Loucy (cell line): ENCODE measurements around the gene MEGF8.
A peak's percentile ranks its signal among the peaks of the same experiment; 100 is the strongest.

Experiments
- H2AFZ ChIP-seq: fragments of 200-600 bp; sonication (generic); 2 replicates; pipeline ENCODE4 v1.6.0; 2016; ENCODE audit warnings: antibody characterized with exemption, mild to moderate bottlenecking, low read length, moderate library complexity
- H3F3A ChIP-seq: fragments of 200-600 bp; 2 replicates; pipeline ENCODE4 v1.6.0; 2016; ENCODE audit warnings: antibody characterized with exemption, low read depth, mild to moderate bottlenecking
- H3K27me3 ChIP-seq: fragments of 200-600 bp; sonication (generic); 2 replicates; pipeline ENCODE4 v1.6.1; 2014; ENCODE audit warnings: low read length, mild to moderate bottlenecking; ENCODE audit not compliant: insufficient read depth, poor library complexity, severe bottlenecking
- H3K36me3 ChIP-seq: fragments of 200-600 bp; sonication (generic); 2 replicates; pipeline ENCODE4 v1.6.1; 2016; ENCODE audit warnings: low read length; ENCODE audit not compliant: insufficient read depth
- H3K4me1 ChIP-seq: fragments of 200-600 bp; sonication (generic); 2 replicates; pipeline ENCODE4 v1.5.1; 2014; ENCODE audit warnings: low read length, mild to moderate bottlenecking; ENCODE audit not compliant: insufficient read depth, poor library complexity, severe bottlenecking
- H3K4me2 ChIP-seq: fragments of 200-600 bp; sonication (generic); 2 replicates; pipeline ENCODE4 v1.6.0; 2014; ENCODE audit warnings: antibody characterized with exemption, low read length, low read depth, mild to moderate bottlenecking; ENCODE audit not compliant: poor library complexity, severe bottlenecking
- H3K4me3 ChIP-seq: fragments of 200-600 bp; sonication (generic); 2 replicates; pipeline ENCODE4 v1.5.1; 2014; ENCODE audit warnings: low read length, mild to moderate bottlenecking, mixed read lengths; ENCODE audit not compliant: poor library complexity, severe bottlenecking
- H3K79me2 ChIP-seq: fragments of 200-600 bp; sonication (generic); 2 replicates; pipeline ENCODE4 v1.6.1; 2014; ENCODE audit warnings: low read length; ENCODE audit not compliant: insufficient read depth
- H3K9ac ChIP-seq: fragments of 200-600 bp; sonication (generic); 2 replicates; pipeline ENCODE4 v1.6.0; 2014; ENCODE audit warnings: mild to moderate bottlenecking, low read depth, low read length, moderate library complexity; ENCODE audit not compliant: poor library complexity, severe bottlenecking
- H3K9me2 ChIP-seq: fragments of 200-600 bp; sonication (generic); replicated peaks from 2 replicates; pipeline ENCODE4 v1.6.1; 2016; ENCODE audit warnings: low read depth, low read length, mixed read lengths
- H3K9me3 ChIP-seq: fragments of 200-600 bp; sonication (generic); 2 replicates; pipeline ENCODE4 v1.6.1; 2014; ENCODE audit warnings: mild to moderate bottlenecking, antibody characterized with exemption, low read length, low read depth; ENCODE audit not compliant: insufficient read depth
- H4K20me1 ChIP-seq: fragments of 200-600 bp; sonication (generic); 2 replicates; pipeline ENCODE4 v1.6.0; 2014; ENCODE audit warnings: antibody characterized with exemption, low read length, mild to moderate bottlenecking; ENCODE audit not compliant: insufficient read depth, poor library complexity, severe bottlenecking
- CTCF ChIP-seq: fragments of 200-600 bp; sonication (generic); conservative IDR thresholded peaks from 2 replicates; pipeline ENCODE4 v1.5.1; 2014; ENCODE audit warnings: mild to moderate bottlenecking, antibody characterized with exemption, low read length
- EZH2phosphoT487 ChIP-seq: fragments of 200-600 bp; IDR thresholded peaks from 2 replicates; pipeline ENCODE4 v1.6.1; 2018; ENCODE audit warnings: antibody characterized with exemption, mild to moderate bottlenecking, moderate library complexity, borderline replicate concordance

Gene MEGF8

GRCh38 chr19:42283188-42284065 is 42.0 kb upstream of the MEGF8 start:
- TF ChIP-seq CTCF (no peak), EZH2phosphoT487 (no peak)
- H3K27me3 ChIP-seq, result no peaks in the 10 kb centered on the region
- peaks cover 16% of the 10 kb centered on the region; the same call in 1 of the 2 replicates for H3K36me3 ChIP-seq
- no peaks in the 10 kb centered on the region for H3K9me3 ChIP-seq
- peak overlapping the region; percentile 76 for H3K9ac ChIP-seq
- H4K20me1 ChIP-seq, result peaks cover 22% of the 10 kb centered on the region
- H3K4me2 ChIP-seq, result peak overlapping the region; percentile 87
- peak overlapping the region; percentile 75 for H3K4me3 ChIP-seq
- H3F3A ChIP-seq, result peaks cover 5% of the 10 kb centered on the region; the same call in 1 of the 2 replicates
- H3K4me1 ChIP-seq, result peaks cover 52% of the 10 kb centered on the region
- H3K79me2 ChIP-seq, result peaks cover 35% of the 10 kb centered on the region
- no peaks in the 10 kb centered on the region for H3K9me2 ChIP-seq
- H2AFZ ChIP-seq, result no peak overlapping the region

- no peak overlapping the region for H3K9ac ChIP-seq
- H3F3A ChIP-seq, result peaks cover 5% of the 10 kb centered on the region; the same call in 1 of the 2 replicates
- no peaks in the 10 kb centered on the region for H3K9me3 ChIP-seq
- peaks cover 23% of the 10 kb centered on the region for H4K20me1 ChIP-seq
- H3K9me2 ChIP-seq, result no peaks in the 10 kb centered on the region
- peaks cover 45% of the 10 kb centered on the region for H3K4me1 ChIP-seq
- H3K4me3 ChIP-seq, result peak overlapping the region; percentile 67
- H3K27me3 ChIP-seq, result no peaks in the 10 kb centered on the region
- H3K79me2 ChIP-seq, result peaks cover 29% of the 10 kb centered on the region
- no peak overlapping the region for H2AFZ ChIP-seq
- TF ChIP-seq CTCF (no peak), EZH2phosphoT487 (no peak)
- H3K36me3 ChIP-seq, result peaks cover 22% of the 10 kb centered on the region; the same call in 1 of the 2 replicates
- H3K4me2 ChIP-seq, result no peak overlapping the region
These were observed 41.4 kb upstream of the MEGF8 start for GRCh38 chr19:42284066-42284501.

GRCh38 chr19:42284591-42285341 is 40.7 kb upstream of the MEGF8 start:
- peak overlapping the region; percentile 76 for H3K9ac ChIP-seq
- H3K27me3 ChIP-seq, result no peaks in the 10 kb centered on the region
- no peak for TF ChIP-seq CTCF
- no peak for TF ChIP-seq EZH2phosphoT487
- peaks cover 23% of the 10 kb centered on the region for H4K20me1 ChIP-seq
- H2AFZ ChIP-seq, result no peak overlapping the region
- H3K79me2 ChIP-seq, result peaks cover 29% of the 10 kb centered on the region
- peak overlapping the region; percentile 83 for H3K4me2 ChIP-seq
- peaks cover 5% of the 10 kb centered on the region; the same call in 1 of the 2 replicates for H3F3A ChIP-seq
- no peaks in the 10 kb centered on the region for H3K9me2 ChIP-seq
- H3K4me3 ChIP-seq, result peak overlapping the region; percentile 87
- H3K9me3 ChIP-seq, result no peaks in the 10 kb centered on the region
- H3K36me3 ChIP-seq, result peaks cover 29% of the 10 kb centered on the region; the same call in 1 of the 2 replicates
- peaks cover 39% of the 10 kb centered on the region for H3K4me1 ChIP-seq
